Upper lobe of left lung (tissue), 6 donors: ENCODE measurements around the gene NRXN3. TPM values are rescaled to one million over a fixed set of nuclear protein-coding genes. Genes with fewer than 3 reads are reported as not detected.

Experiments
- ATAC-seq, 2 donors: fragments of 200-7000 bp; cut with Tn5 transposase; one replicate each; pipeline ENCODE4 v1.9.1; 2022; ENCODE audit warnings: mild to moderate bottlenecking in 2 of 2, moderate library complexity in 2 of 2; ENCODE audit not compliant: low FRiP score in 2 of 2
- DNase-seq, 2 donors: peaks; one replicate each; pipeline ENCODE4 v3.0.0-alpha.2; 2019 to 2020
- H3K27ac ChIP-seq, 4 donors: fragments of 200-600 bp; sonication (generic); one replicate each; pipeline ENCODE4 v1.5.1; 2016 to 2019
- H3K27me3 ChIP-seq, 4 donors: fragments of 200-600 bp; sonication (generic); one replicate each; pipeline ENCODE4 v1.5.1; 2017 to 2019
- H3K36me3 ChIP-seq, 4 donors: fragments of 200-600 bp; sonication (generic); one replicate each; pipeline ENCODE4 v1.5.1; 2016 to 2019
- H3K4me1 ChIP-seq, 4 donors: fragments of 200-600 bp; sonication (generic); one replicate each; pipeline ENCODE4 v1.5.1; 2018 to 2019
- H3K4me3 ChIP-seq, 4 donors: fragments of 200-600 bp; sonication (generic); one replicate each; pipeline ENCODE4 v1.5.1; 2017 to 2019; ENCODE audit warnings: mild to moderate bottlenecking in 2 of 4, moderate library complexity in 1 of 4
- H3K9me3 ChIP-seq, 4 donors: fragments of 200-600 bp; sonication (generic); one replicate each; pipeline ENCODE4 v1.5.1; 2018 to 2019
- CTCF ChIP-seq, 6 experiments: fragments of 450-650 bp in 4 of 6; fragments of 200-600 bp in 2 of 6; sonication (generic) in 2 of 6; IDR thresholded peaks; one replicate each; pipeline ENCODE4 v1.5.1; 2016 to 2019; ENCODE audit warnings: antibody characterized with exemption in 6 of 6
- EP300 ChIP-seq, 4 donors: sonication (generic); formaldehyde crosslinking; IDR thresholded peaks; one replicate each; pipeline ENCODE4 v1.5.1; 2017; ENCODE audit warnings: antibody characterized with exemption in 4 of 4, control low read depth in 2 of 4
- POLR2A ChIP-seq, 4 donors: fragments of 450-650 bp; IDR thresholded peaks; one replicate each; pipeline ENCODE4 v1.5.1; 2016 to 2017; ENCODE audit warnings: antibody characterized with exemption in 4 of 4, mild to moderate bottlenecking in 2 of 4
- POLR2AphosphoS5 ChIP-seq, 2 donors: sonication (generic); formaldehyde crosslinking; IDR thresholded peaks; one replicate each; pipeline ENCODE4 v1.5.1; 2017; ENCODE audit warnings: antibody characterized with exemption in 2 of 2
- WGBS, 2 donors: methylation state at CpG; one replicate each; pipeline ENCODE4 v1.1.5; 2017 to 2018; 5-methylcytosine and 5-hydroxymethylcytosine counted together
- total RNA-seq, 6 donors: library from RNA; depleted of rRNA in 4 of 6; stranded (reverse); fragments of >200 nt in 4 of 6; gene quantifications; one replicate each; pipeline versions ENCODE4 v1.1.0 to v1.2.1, GENCODE V29; 2016 to 2021
- donor health status: DM: no; HTN: no; CAD: no; lungs with moderate emphysema.
- donor health status: DM: no; HTN: yes; CAD: no; lungs with severe emphysema.

Gene NRXN3
- total RNA-seq, 6 donors from 2014 or later, result 4.4 to 14.9 (median 7.2) TPM

- H3K4me3 ChIP-seq, result no peak overlapping the region
- H3K27ac ChIP-seq, result no peak overlapping the region
- H3K9me3 ChIP-seq, result no peaks in the 10 kb centered on the region
- no peaks in the 10 kb centered on the region for H3K36me3 ChIP-seq
- 69 to 77% methylated on average over 2 of the region's 2 CpGs for WGBS, 2 donors
- no peaks in the 10 kb centered on the region for H3K4me1 ChIP-seq
- TF ChIP-seq EP300 (IDR thresholded peaks at IDR 0.05) (no peak), POLR2A (IDR thresholded peaks at IDR 0.05) (no peak), POLR2AphosphoS5 (IDR thresholded peaks at IDR 0.05) (no peak), CTCF (IDR thresholded peaks at IDR 0.05) (no peak)
- no peaks in the 10 kb centered on the region for H3K27me3 ChIP-seq
- DNase-seq, result no peak
- no peak for ATAC-seq
Measured at GRCh38 chr14:79745046-79745445, 1574.9 kb downstream of the NRXN3 start.

GRCh38 chr14:79749065-79749464 lies 1578.9 kb downstream of the NRXN3 start:
- Histone ChIP-seq H3K36me3 (no peaks in the 10 kb centered on the region), H3K9me3 (no peaks in the 10 kb centered on the region), H3K4me3 (no peak overlapping the region), H3K4me1 (no peaks in the 10 kb centered on the region), H3K27me3 (no peaks in the 10 kb centered on the region), H3K27ac (no peak overlapping the region)
- TF ChIP-seq POLR2AphosphoS5 (IDR thresholded peaks at IDR 0.05) (no peak), EP300 (IDR thresholded peaks at IDR 0.05) (no peak), CTCF (IDR thresholded peaks at IDR 0.05) (no peak), POLR2A (IDR thresholded peaks at IDR 0.05) (no peak)
- no peak for ATAC-seq
- DNase-seq, result no peak
- WGBS, 2 donors, result 53 to 74% methylated on average over 2 of the region's 2 CpGs

- Histone ChIP-seq H3K9me3 (no peaks in the 10 kb centered on the region), H3K4me1 (no peaks in the 10 kb centered on the region), H3K27ac (no peak overlapping the region), H3K4me3 (no peak overlapping the region), H3K27me3 (no peaks in the 10 kb centered on the region), H3K36me3 (no peaks in the 10 kb centered on the region)
- DNase-seq (no peak), ATAC-seq (no peak)
- TF ChIP-seq POLR2AphosphoS5 (IDR thresholded peaks at IDR 0.05), result no peak
- no peak for TF ChIP-seq POLR2A (IDR thresholded peaks at IDR 0.05)
- TF ChIP-seq CTCF (IDR thresholded peaks at IDR 0.05), result no peak
- no peak for TF ChIP-seq EP300 (IDR thresholded peaks at IDR 0.05)
Measured at GRCh38 chr14:79758985-79759384, 1588.8 kb downstream of the NRXN3 start.

DNA sequence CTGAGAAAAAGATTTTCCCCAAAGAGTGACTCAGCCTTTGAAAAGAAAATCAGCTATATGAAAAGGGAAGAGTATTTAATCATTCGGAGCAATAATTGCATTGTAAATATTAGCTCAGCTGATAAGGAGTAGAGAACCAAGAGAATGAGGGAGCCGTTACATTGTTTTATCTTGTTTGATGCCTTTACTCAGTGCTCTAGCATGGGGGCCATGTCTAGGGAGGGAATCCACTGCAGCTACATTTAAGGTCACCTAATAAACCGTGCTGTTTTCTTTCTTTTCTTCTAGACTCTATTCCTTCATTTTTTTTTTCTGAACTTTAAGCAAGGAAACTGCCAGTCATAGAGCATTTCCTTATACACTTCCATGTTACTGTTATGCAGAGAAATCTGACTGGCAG lies 1594.2 kb downstream of the NRXN3 start:
- WGBS, 2 donors, result 39 to 53% methylated on average over 3 of the region's 3 CpGs
- Histone ChIP-seq H3K36me3 (no peaks in the 10 kb centered on the region), H3K27me3 (no peaks in the 10 kb centered on the region), H3K4me3 (no peak overlapping the region), H3K27ac (no peak overlapping the region), H3K9me3 (no peaks in the 10 kb centered on the region), H3K4me1 (no peaks in the 10 kb centered on the region)
- ATAC-seq (no peak), DNase-seq (no peak)
- TF ChIP-seq POLR2A (IDR thresholded peaks at IDR 0.05) (no peak), EP300 (IDR thresholded peaks at IDR 0.05) (no peak), CTCF (IDR thresholded peaks at IDR 0.05) (no peak), POLR2AphosphoS5 (IDR thresholded peaks at IDR 0.05) (no peak)

GRCh38 chr14:79766511-79766910 lies 1596.3 kb downstream of the NRXN3 start:
- Histone ChIP-seq H3K27ac (no peak overlapping the region), H3K27me3 (no peaks in the 10 kb centered on the region), H3K36me3 (no peaks in the 10 kb centered on the region), H3K9me3 (no peaks in the 10 kb centered on the region), H3K4me1 (no peaks in the 10 kb centered on the region), H3K4me3 (no peak overlapping the region)
- TF ChIP-seq EP300 (IDR thresholded peaks at IDR 0.05), result no peak
- TF ChIP-seq CTCF (IDR thresholded peaks at IDR 0.05), result no peak
- no peak for TF ChIP-seq POLR2AphosphoS5 (IDR thresholded peaks at IDR 0.05)
- no peak for TF ChIP-seq POLR2A (IDR thresholded peaks at IDR 0.05)
- no peak for ATAC-seq
- DNase-seq, result no peak
- WGBS, 2 donors, result 81 to 85% methylated on average over 2 of the region's 2 CpGs
